NCI-H345 treated with DMSO at 0.1 percent for 48 hours (cell line): ENCODE results near the gene VIPR1.

Experiments
- DNase-seq: peaks from one replicate; lab custom pipeline; 2025; ENCODE audit not compliant: unreplicated experiment; lab: John Stamatoyannopoulos, UW

The VIPR1 gene

GRCh38 chr3:42511201-42511600 is 8.8 kb downstream of the VIPR1 start:
- no peak for DNase-seq

- DNase-seq = no peak
These were observed 9.3 kb downstream of the VIPR1 start for GRCh38 chr3:42511736-42512135.

DNA sequence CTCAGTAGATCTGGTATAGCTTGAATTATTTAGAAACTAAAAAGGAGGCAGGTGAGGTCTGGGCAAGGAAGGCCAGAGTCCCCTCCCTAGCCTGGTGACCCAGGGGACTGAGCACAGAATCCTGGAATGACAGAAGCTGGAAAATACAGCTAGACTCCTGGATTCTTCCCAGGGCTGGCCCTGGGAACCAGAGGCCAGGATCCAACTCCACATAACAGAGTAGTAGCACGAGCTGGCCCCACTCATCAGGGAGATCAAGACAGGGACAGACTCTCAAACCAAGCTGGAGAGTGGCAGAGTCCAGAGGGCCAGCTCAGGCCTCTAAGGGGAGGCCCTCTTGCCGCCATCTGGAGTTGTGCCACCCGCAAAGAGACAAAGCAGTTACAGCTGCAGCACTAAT is 10.7 kb downstream of the VIPR1 start:
- no peak for DNase-seq

GRCh38 chr3:42513521-42513920 is 11.1 kb downstream of the VIPR1 start:
- DNase-seq = no peak

DNA sequence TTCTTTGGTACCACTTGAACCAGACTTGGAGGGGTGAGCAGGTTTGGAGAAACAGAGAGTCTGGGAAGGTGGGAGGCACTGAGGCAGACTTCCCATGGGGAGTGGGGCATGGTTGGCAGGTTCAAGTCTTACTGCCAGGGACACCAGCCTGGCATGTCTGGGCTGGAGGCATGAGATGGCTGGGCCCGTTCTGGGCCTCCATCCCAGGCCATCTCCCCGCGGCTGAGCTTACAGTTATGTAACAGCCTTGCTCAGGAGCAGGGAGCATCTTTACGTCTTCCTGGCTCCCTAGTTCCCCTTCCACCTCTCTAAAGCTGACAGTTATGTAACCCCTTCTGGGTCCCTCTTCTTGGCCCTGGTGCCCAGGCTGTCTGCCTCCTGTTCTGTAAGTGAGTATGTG is 12.4 kb downstream of the VIPR1 start:
- DNase-seq = no peak

DNA sequence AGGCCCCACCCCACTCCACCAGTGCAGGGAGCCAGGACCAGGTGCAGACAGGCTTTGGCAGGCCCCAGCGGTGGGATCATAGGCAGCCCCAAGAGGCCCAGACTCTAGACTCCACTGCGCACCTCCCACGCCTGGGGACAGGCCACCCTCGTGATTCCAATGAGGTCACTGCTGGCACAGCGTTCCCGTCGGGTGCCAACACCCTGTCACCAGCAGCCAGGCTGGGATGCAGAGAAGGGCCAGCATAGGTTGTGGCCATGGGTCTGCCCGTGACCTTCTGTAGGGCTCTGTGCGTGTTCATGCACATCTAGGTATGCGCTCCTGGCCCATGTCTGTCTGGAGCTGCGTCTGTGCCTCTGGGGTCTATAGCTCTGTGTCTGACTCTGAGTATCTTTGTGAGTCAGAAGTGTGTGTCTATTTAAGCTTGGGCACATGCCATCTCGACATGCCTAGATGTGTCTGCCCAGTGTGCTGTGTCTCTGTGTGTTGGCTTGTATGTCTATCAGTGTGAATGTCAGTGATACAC is 13.0 kb downstream of the VIPR1 start:
- no peak for DNase-seq

DNA sequence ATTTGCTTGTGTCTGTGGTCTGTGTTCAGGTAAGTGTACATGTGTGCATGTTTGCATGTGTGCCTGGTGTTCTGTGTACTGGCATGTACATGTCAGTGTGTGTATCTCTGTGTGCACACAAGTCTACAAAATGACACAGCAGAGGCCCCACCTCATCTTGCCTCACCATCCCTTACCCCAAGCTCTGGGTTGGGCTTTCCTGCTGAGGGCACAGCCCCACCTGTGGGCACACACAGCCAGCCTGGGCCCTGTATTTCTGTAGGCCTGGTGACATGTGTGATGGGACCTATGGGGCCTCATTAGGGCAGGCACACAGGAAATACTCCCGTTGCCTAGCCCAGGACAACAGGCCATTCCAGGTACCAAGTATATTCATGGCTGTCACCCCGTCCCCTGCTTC is 13.5 kb downstream of the VIPR1 start:
- DNase-seq = no peak

- no peak for DNase-seq
These were observed 14.0 kb downstream of the VIPR1 start for GRCh38 chr3:42516443-42516842.

DNA sequence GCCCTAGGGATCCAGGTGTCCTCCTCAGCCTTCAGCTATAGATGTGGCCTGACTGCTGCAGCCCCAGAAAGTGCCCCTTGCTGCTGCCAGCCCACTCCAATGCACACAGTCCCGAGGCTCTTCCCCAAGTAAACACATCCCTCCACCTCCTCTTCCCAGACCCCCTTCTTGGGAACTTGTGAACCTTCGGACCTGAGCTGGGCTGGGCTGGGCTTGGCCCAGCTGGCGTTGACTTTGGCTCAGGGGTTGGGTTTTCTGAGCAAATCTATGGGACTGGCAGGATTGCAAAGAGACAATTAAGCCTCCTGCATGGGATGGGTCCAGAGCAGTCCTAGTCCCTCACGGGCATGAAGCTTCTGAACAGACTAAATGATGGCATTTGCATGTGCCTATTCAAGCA is 14.7 kb downstream of the VIPR1 start:
- DNase-seq = no peak

GRCh38 chr3:42518800-42519567 is 16.5 kb downstream of the VIPR1 start:
- DNase-seq = no peak

GRCh38 chr3:42519568-42519962 is 17.1 kb downstream of the VIPR1 start:
- no peak for DNase-seq

DNA sequence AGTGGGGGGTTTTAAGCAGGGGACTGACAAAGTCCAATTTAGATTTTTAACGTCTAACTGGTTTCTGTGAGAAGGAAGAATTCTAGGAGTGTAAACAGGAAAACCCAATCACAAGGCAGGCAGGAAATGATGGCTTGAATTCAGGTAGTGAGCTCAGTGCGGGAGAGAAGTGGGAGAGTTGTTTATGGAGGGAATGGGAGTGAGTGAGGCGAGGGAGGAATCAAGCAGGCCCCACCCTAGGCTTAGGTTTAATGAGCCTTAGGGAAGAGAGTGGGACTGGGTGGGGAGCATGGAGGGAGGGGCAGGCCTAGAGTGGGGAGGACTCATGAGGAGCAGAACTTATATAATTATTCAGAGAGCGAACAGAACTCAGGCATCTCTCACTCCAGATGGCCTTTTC is 17.9 kb downstream of the VIPR1 start:
- no peak for DNase-seq

GRCh38 chr3:42520906-42521305 is 18.5 kb downstream of the VIPR1 start:
- no peak for DNase-seq

DNA sequence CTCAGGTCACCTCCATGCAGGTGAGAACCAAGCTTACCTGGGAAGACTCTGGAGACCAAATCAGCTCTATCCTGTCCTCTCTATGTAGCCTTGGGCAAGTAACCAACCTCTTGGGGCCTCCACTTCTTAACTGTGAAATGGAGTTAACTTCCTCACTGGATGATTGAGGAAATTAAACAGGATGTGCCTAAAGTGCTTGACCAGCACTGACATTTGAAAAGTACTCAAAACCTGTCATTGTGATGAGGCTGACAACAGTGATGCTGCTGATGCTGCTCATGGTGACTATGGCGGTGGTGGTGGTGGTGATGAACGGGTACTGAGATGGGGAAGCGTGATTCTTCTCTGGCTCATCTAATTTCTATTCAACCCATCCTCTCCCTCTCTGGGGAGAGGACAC is 22.3 kb downstream of the VIPR1 start:
- DNase-seq = no peak

- DNase-seq = no peak
These were observed 22.8 kb downstream of the VIPR1 start for GRCh38 chr3:42525212-42525611.

DNA sequence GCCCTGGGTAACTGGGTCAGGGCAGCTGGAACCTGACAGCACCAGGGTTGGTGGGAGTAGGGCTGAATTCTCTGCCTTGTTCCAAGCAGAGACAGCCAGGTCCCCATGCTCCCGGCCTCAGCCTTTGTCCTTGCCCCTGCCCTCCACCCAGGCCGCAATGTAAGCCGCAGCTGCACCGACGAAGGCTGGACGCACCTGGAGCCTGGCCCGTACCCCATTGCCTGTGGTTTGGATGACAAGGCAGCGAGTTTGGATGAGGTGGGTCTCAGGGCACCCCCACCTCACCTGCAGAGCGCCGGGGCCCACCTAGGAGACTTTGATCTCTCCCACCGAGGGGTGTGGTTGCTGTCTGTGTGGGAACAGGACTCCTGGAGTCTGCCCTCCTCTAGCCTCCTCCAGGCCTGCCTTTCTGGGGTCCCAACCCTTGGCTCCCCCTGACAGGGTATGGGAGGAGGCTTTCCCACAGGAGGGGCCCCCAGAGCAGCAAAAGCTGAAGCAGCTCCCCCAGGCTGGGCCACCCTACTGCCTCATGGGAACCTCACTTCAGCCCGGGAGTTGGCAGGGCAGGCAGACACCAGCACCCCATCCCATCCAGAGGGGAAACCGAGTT is 23.4 kb downstream of the VIPR1 start:
- no peak for DNase-seq

DNA sequence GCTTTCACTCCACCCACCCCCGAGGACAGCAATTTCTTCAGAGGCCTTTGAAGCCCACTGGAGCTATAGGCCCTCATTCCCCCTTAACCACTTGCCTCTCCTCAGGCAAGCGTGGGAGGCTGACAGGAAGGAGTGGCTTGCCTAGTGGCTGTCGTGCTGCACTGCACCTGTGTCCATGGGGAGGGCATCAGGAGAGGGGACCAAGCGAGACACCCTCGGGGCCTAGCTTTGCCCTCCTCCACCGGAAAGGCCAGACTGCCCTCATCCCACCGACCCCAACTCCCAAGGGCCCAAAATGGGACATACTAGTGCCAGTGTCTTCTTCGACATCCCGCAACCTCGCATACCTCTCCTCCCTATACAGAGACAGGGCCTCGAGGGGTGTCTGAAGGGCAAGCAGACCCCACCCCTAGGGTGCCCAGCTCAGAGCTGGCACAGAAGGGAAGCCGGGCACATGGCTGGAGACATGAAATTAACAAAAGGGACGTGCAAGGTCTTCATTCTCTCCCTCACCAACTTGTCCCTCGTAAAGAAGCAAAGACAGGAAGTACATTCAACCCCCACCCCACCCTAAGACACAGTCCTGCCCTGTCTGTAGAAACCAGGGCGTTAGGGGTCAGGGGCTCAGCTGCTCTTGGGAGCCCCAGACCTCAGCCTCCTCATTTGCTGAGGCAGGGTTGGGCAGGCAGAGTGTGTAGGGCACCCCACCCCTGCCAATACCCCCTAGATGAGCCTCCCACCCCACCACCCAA is 24.3 kb downstream of the VIPR1 start:
- no peak for DNase-seq

GRCh38 chr3:42527368-42527917 is 25.0 kb downstream of the VIPR1 start:
- no peak for DNase-seq

DNA sequence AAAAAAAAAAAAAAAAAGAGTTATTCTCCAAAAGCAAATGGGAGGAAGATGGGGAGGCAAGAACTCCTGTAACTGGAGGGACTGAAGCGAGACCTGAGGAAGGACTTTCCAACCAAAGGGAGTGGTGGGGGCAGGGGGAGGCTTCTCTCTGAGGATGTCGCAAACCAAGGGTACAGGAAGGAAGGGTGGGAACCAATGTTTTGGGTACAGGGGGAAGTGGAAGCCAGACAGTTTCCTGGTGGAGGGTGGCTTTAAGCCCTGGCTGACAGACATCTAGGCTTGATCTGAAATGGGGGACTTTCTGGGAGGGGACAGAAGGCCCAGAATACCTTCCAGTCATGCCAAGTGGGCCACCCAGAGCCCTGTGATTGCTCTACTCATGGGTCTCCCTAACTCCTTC is 27.0 kb downstream of the VIPR1 start:
- no peak for DNase-seq

DNA sequence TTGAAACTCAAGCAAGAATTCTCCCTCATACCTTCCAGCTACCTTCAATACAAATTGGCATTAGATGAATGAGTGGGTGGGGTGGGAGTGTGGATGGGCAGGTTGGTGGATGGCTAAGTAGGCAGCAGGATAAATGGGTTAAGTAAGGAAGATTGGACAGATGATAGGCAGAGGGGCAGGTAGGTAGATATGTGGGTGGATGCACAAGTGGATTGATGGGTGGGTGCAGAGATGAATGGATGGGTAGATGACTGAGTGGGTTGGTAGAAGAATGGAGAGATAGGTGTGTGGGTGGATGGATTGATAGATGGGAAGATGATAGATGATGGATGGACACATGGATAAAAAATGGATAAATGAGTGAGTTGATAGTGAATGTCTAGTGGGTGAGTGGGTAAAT is 27.6 kb downstream of the VIPR1 start:
- no peak for DNase-seq

DNA sequence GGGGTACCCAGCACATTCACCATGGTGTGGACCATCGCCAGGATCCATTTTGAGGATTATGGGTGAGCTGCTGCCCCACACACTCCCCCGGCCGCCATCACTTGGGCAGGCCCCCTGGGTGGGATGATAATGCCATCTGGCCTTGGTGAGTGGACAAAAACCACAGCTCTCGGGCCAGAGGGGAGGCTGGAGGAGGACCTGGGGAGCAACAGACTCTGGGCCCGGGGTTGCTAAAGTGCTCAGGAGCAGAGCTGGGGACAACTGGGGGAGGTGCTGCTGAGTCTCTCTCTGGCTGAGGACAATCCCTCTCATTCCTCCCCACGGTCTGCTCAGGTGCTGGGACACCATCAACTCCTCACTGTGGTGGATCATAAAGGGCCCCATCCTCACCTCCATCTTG is 29.0 kb downstream of the VIPR1 start:
- DNase-seq = no peak

DNA sequence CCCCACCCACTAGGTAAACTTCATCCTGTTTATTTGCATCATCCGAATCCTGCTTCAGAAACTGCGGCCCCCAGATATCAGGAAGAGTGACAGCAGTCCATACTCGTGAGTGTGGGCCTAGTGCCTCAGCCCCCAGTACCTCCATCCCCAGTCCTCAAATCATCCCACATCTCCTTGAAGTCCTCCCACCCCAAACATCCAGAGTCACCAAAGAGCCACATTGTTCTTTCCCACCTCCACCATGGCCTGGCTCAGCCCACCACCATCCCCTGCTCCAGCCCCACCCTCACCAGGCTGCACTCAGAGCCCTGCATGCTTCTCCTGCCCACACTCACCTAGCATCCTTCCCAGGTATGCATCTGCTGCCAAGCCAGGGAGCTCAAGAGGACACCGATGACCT is 29.8 kb downstream of the VIPR1 start:
- no peak for DNase-seq
